Activated CD4-positive, alpha-beta memory T cell treated with anti-CD3 and anti-CD28 coated beads, Interleukin-2, amount 10 ng/mL, durations not matched to agents 7 days and 5 days (primary cell): ENCODE results near the gene ERBB2. TPM values are rescaled to one million over a fixed set of nuclear protein-coding genes. Genes with fewer than 3 reads are reported as not detected.

Experiments used
- CTCF ChIA-PET: fragments of 350-600 bp; sonication (Branson Sonifier 250); formaldehyde crosslinking; loops from one replicate; lab custom pipeline; 2021; ENCODE audit warnings: antibody characterized with exemption, inconsistent platforms; lab: Charles Lee
- POLR2A ChIA-PET: fragments of 350-600 bp; sonication (Branson Sonifier 250); formaldehyde crosslinking; loops from one replicate; lab custom pipeline; 2021; ENCODE audit warnings: antibody characterized with exemption; lab: Charles Lee
- DNase-seq: peaks from one replicate; pipeline ENCODE4 v3.0.0-alpha.2; 2020
- H3K27ac Mint-ChIP-seq: one replicate; pipeline ENCODE4 v1.8.0; 2021; ENCODE audit warnings: mild to moderate bottlenecking, mixed read lengths
- H3K27me3 Mint-ChIP-seq: one replicate; pipeline ENCODE4 v1.8.0; 2021; ENCODE audit warnings: mixed read lengths
- H3K36me3 Mint-ChIP-seq: one replicate; pipeline ENCODE4 v1.8.0; 2021; ENCODE audit warnings: low read depth, mixed read lengths
- H3K4me1 Mint-ChIP-seq: one replicate; pipeline ENCODE4 v1.8.0; 2021; ENCODE audit warnings: mixed read lengths
- H3K4me3 Mint-ChIP-seq: one replicate; pipeline ENCODE4 v1.8.0; 2021; ENCODE audit warnings: mild to moderate bottlenecking, mixed read lengths
- H3K9me3 Mint-ChIP-seq: one replicate; pipeline ENCODE4 v1.8.0; 2021; ENCODE audit warnings: mixed read lengths
- total RNA-seq, 2 experiments: library from RNA; stranded (reverse); gene quantifications; one replicate each; pipeline ENCODE4 v1.2.3, GENCODE V29; 2021

The ERBB2 gene
- total RNA-seq, 2 experiments from 2014 or later: 5.1 to 6.0 TPM

- Mint-ChIP-seq H3K27me3 (peaks cover 4% of the 10 kb centered on the region), H3K27ac (peak overlapping the region; percentile 77), H3K4me1 (peaks cover 56% of the 10 kb centered on the region), H3K4me3 (no peak overlapping the region), H3K9me3 (no peaks in the 10 kb centered on the region), H3K36me3 (peaks cover 4% of the 10 kb centered on the region)
- DNase-seq: no peak
- ChIA-PET CTCF (interaction anchor here (0.6 to 2.4 kb wide), 7 partner anchors 12 to 128 kb away, joined by 3 to 14 read pairs (median 8); partner anchors contain the start of genes MIEN1 and PGAP3), POLR2A (interaction anchor here (0.9 to 8.8 kb wide), 4 partner anchors 9 to 80 kb away, joined by 3 to 71 read pairs (median 14); partner anchors contain the start of genes MIEN1 and PGAP3)
Observed at GRCh38 chr17:39675390-39676082, 24.3 kb upstream of the ERBB2 start.

GRCh38 chr17:39676198-39676819 is 23.6 kb upstream of the ERBB2 start:
- H3K27me3 Mint-ChIP-seq: peaks cover 2% of the 10 kb centered on the region
- peaks cover 4% of the 10 kb centered on the region for H3K36me3 Mint-ChIP-seq
- no peaks in the 10 kb centered on the region for H3K9me3 Mint-ChIP-seq
- DNase-seq: peak; percentile 74
- peak overlapping the region; percentile 77 for H3K27ac Mint-ChIP-seq
- H3K4me1 Mint-ChIP-seq: peaks cover 58% of the 10 kb centered on the region
- CTCF ChIA-PET: interaction anchor here (1.0 to 2.4 kb wide), 6 partner anchors 11 to 54 kb away, joined by 5 to 14 read pairs (median 9); partner anchors contain the start of genes MIEN1 and PGAP3
- H3K4me3 Mint-ChIP-seq: no peak overlapping the region
- POLR2A ChIA-PET: interaction anchor here (0.9 to 8.8 kb wide), 4 partner anchors 10 to 79 kb away, joined by 3 to 71 read pairs (median 14); partner anchors contain the start of genes MIEN1 and PGAP3

- no peaks in the 10 kb centered on the region for H3K27me3 Mint-ChIP-seq
- H3K4me3 Mint-ChIP-seq: no peak overlapping the region
- H3K36me3 Mint-ChIP-seq: peaks cover 4% of the 10 kb centered on the region
- DNase-seq: no peak
- H3K27ac Mint-ChIP-seq: peak overlapping the region; percentile 77
- POLR2A ChIA-PET: interaction anchor here (0.7 to 8.8 kb wide), 4 partner anchors 11 to 241 kb away, joined by 3 to 71 read pairs (median 14); partner anchors contain the start of genes MIEN1 and PGAP3
- H3K4me1 Mint-ChIP-seq: peaks cover 56% of the 10 kb centered on the region
- CTCF ChIA-PET: interaction anchor here (1.5 to 1.9 kb wide), 2 partner anchors 8 to 22 kb away, joined by 8 read pairs; partner anchors contain the start of gene PNMT
- no peaks in the 10 kb centered on the region for H3K9me3 Mint-ChIP-seq
Observed at GRCh38 chr17:39677072-39677471, 22.8 kb upstream of the ERBB2 start.

- Mint-ChIP-seq H3K27me3 (no peaks in the 10 kb centered on the region), H3K4me1 (peaks cover 56% of the 10 kb centered on the region), H3K9me3 (no peaks in the 10 kb centered on the region), H3K36me3 (peaks cover 4% of the 10 kb centered on the region), H3K4me3 (no peak overlapping the region), H3K27ac (peak overlapping the region; percentile 28)
- ChIA-PET CTCF (interaction anchor here (0.6 to 1.8 kb wide), 4 partner anchors 9 to 285 kb away, joined by 3 to 8 read pairs (median 4); partner anchors contain the start of genes PGAP3 and PNMT), POLR2A (interaction anchor here (0.7 to 8.8 kb wide), 5 partner anchors 11 to 242 kb away, joined by 3 to 71 read pairs (median 14); partner anchors contain the start of genes MIEN1 and PGAP3)
- DNase-seq: no peak
Observed at GRCh38 chr17:39677542-39678339, 22.1 kb upstream of the ERBB2 start.

- Mint-ChIP-seq H3K4me3 (no peak overlapping the region), H3K4me1 (peaks cover 59% of the 10 kb centered on the region), H3K27ac (peak overlapping the region; percentile 83), H3K27me3 (no peaks in the 10 kb centered on the region), H3K9me3 (no peaks in the 10 kb centered on the region), H3K36me3 (peaks cover 10% of the 10 kb centered on the region)
- CTCF ChIA-PET: interaction anchor here (0.6 to 2.6 kb wide), 11 partner anchors 9 to 286 kb away, joined by 3 to 16 read pairs (median 5); partner anchors contain the start of genes MIEN1, PGAP3 and PNMT
- DNase-seq: no peak
- POLR2A ChIA-PET: interaction anchor here (1.9 to 8.8 kb wide), 4 partner anchors 8 to 52 kb away, joined by 14 to 71 read pairs (median 17); partner anchors contain the start of genes MIEN1, PGAP3 and PNMT
Observed at GRCh38 chr17:39678340-39679116, 21.3 kb upstream of the ERBB2 start.

- peak overlapping the region; percentile 83 for H3K27ac Mint-ChIP-seq
- no peaks in the 10 kb centered on the region for H3K9me3 Mint-ChIP-seq
- DNase-seq: peak; percentile 56
- peaks cover 14% of the 10 kb centered on the region for H3K36me3 Mint-ChIP-seq
- ChIA-PET CTCF (interaction anchor here (0.8 to 2.6 kb wide), 10 partner anchors 8 to 58 kb away, joined by 3 to 16 read pairs (median 4); partner anchors contain the start of genes MIEN1 and PNMT), POLR2A (interaction anchor here (0.6 to 8.8 kb wide), 5 partner anchors 9 to 360 kb away, joined by 3 to 71 read pairs (median 16); partner anchors contain the start of genes MIEN1, PGAP3 and PNMT)
- H3K4me1 Mint-ChIP-seq: peaks cover 59% of the 10 kb centered on the region
- H3K27me3 Mint-ChIP-seq: no peaks in the 10 kb centered on the region
- H3K4me3 Mint-ChIP-seq: no peak overlapping the region
Observed at GRCh38 chr17:39679521-39680192, 20.2 kb upstream of the ERBB2 start.

- H3K27me3 Mint-ChIP-seq: no peaks in the 10 kb centered on the region
- POLR2A ChIA-PET: no interaction called here
- H3K4me1 Mint-ChIP-seq: peaks cover 43% of the 10 kb centered on the region
- DNase-seq: no peak
- H3K27ac Mint-ChIP-seq: no peak overlapping the region
- H3K4me3 Mint-ChIP-seq: no peak overlapping the region
- CTCF ChIA-PET: interaction anchor here (0.5 to 2.2 kb wide), 4 partner anchors 14 to 49 kb away, joined by 3 to 9 read pairs (median 4); partner anchors contain the start of gene MIEN1
- no peaks in the 10 kb centered on the region for H3K9me3 Mint-ChIP-seq
- peaks cover 19% of the 10 kb centered on the region for H3K36me3 Mint-ChIP-seq
Observed at GRCh38 chr17:39683295-39683939, 16.4 kb upstream of the ERBB2 start.

GRCh38 chr17:39684369-39685192 is 15.3 kb upstream of the ERBB2 start:
- H3K9me3 Mint-ChIP-seq: no peaks in the 10 kb centered on the region
- POLR2A ChIA-PET: no interaction called here

GRCh38 chr17:39687101-39687545 is 12.7 kb upstream of the ERBB2 start:
- H3K9me3 Mint-ChIP-seq: no peaks in the 10 kb centered on the region
- H3K4me3 Mint-ChIP-seq: peak overlapping the region; percentile 95
- no peak for DNase-seq
- POLR2A ChIA-PET: interaction anchor here (0.6 to 4.1 kb wide), 8 partner anchors 10 to 69 kb away, joined by 3 to 71 read pairs (median 4); partner anchors contain the start of genes ERBB2 and MIEN1
- CTCF ChIA-PET: interaction anchor here (1.2 to 1.8 kb wide), 3 partner anchors 11 to 64 kb away, joined by 5 to 7 read pairs (median 5); no protein-coding TSS in a partner anchor
- H3K27me3 Mint-ChIP-seq: no peaks in the 10 kb centered on the region
- H3K36me3 Mint-ChIP-seq: peaks cover 22% of the 10 kb centered on the region
- H3K4me1 Mint-ChIP-seq: peaks cover 28% of the 10 kb centered on the region
- H3K27ac Mint-ChIP-seq: peak overlapping the region; percentile 94

More at GRCh38 chr17:39684369-39685192, 15.3 kb upstream of the ERBB2 start:
- CTCF ChIA-PET: interaction anchor here (1.0 to 1.3 kb wide), 2 partner anchors 50 to 177 kb away, joined by 3 to 4 read pairs; no protein-coding TSS in a partner anchor
- no peaks in the 10 kb centered on the region for H3K27me3 Mint-ChIP-seq
- no peak for DNase-seq
- peaks cover 22% of the 10 kb centered on the region for H3K36me3 Mint-ChIP-seq
- no peak overlapping the region for H3K4me3 Mint-ChIP-seq
- H3K27ac Mint-ChIP-seq: no peak overlapping the region
- peaks cover 40% of the 10 kb centered on the region for H3K4me1 Mint-ChIP-seq
